OCI-M2 (cell line): Measurements from ENCODE around the gene NCKAP5.

Source experiments
- DNase-seq: peaks from one replicate; lab custom pipeline; 2025; ENCODE audit not compliant: unreplicated experiment; lab: John Stamatoyannopoulos, UW

The NCKAP5 gene

DNA sequence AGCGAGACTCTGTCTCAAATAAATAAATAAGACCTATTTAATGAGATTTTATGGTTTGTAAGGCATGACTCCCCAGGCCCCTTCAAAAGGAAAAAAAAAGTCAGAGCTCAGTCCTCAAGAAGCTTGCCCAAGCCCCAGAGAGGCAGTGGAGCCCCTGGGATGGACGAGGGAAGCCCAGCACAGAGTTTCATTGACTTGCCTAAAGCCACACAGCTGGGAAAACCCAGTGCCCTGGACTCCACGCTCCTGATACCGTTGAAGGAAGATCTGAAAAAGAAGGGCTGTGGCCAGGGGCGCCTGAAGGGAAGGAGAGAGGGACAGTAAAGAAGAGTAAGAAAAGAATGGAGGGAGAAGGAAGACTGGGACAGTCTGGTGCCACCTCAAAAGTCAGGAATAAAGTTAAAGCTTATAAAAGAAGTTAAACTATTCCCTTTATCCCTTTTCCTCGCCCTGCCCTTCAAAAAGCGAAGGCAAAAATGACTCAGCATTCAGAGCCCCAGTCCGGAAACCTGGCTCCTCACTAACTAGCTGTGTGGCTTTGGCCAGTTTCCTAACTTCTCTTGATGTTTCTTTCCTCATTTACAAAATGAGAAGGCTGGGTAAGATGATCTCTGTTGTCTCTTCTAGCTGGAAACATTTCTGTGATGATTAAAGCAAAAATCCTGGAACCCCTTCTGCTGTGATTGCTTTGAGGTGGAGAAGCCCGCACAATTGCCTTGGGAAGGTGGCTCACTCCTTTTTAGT lies 945.0 kb downstream of the NCKAP5 start:
- DNase-seq: no peak
